Fibroblast of villous mesenchyme (primary cell): ENCODE data around the gene JPH3. TPM values are rescaled to one million over a fixed set of nuclear protein-coding genes. Genes with fewer than 3 reads are reported as not detected.

Source experiments
- DNase-seq: peaks from one replicate; pipeline ENCODE4 v3.0.0-alpha.2; 2010; ENCODE audit warnings: low read depth
- H3K4me3 ChIP-seq: 2 replicates; pipeline ENCODE4 v1.5.1; 2011; ENCODE audit warnings: low read depth, mild to moderate bottlenecking, low read length
- CTCF ChIP-seq: IDR thresholded peaks from 2 replicates; pipeline ENCODE4 v1.5.1; 2012; ENCODE audit warnings: low read depth, mild to moderate bottlenecking, low read length; ENCODE audit not compliant: insufficient read depth
- total RNA-seq: library from RNA; depleted of rRNA; stranded (reverse); fragments of >200 nt; gene quantifications from 2 replicates; pipeline ENCODE4 v1.2.3, GENCODE V29; 2012

Gene JPH3
- total RNA-seq, 1 donor = not detected

GRCh38 chr16:87707097-87707496, 104.8 kb downstream of the JPH3 start:
- no peak for DNase-seq
- TF ChIP-seq CTCF = no peak
- H3K4me3 ChIP-seq = no peak overlapping the region

GRCh38 chr16:87707714-87708580, 105.6 kb downstream of the JPH3 start:
- no peak for DNase-seq
- no peak for TF ChIP-seq CTCF
- H3K4me3 ChIP-seq = no peak overlapping the region

- no peak for DNase-seq
- no peak for TF ChIP-seq CTCF
- no peak overlapping the region for H3K4me3 ChIP-seq
These were observed 106.8 kb downstream of the JPH3 start for GRCh38 chr16:87708881-87709638.

GRCh38 chr16:87709677-87710076, 107.4 kb downstream of the JPH3 start:
- no peak for TF ChIP-seq CTCF
- no peak for DNase-seq
- H3K4me3 ChIP-seq = no peak overlapping the region

GRCh38 chr16:87710887-87711286, 108.6 kb downstream of the JPH3 start:
- no peak overlapping the region for H3K4me3 ChIP-seq
- DNase-seq = no peak
- TF ChIP-seq CTCF = no peak

GRCh38 chr16:87712184-87712762, 110.0 kb downstream of the JPH3 start:
- no peak overlapping the region for H3K4me3 ChIP-seq
- no peak for DNase-seq
- no peak for TF ChIP-seq CTCF
